ENCODE measurements around the gene MYLK4.

GRCh38 chr6:2636672-2637071 is 114.0 kb downstream of the MYLK4 start:
- TF ChIP-seq POLR2AphosphoS5 (IDR thresholded peaks at IDR 0.05; ENCODE audit: borderline replicate concordance, low read depth, low read length), result no peak
- TF ChIP-seq EZH2 (IDR thresholded peaks at IDR 0.05), result no peak

Data from SK-N-MC (cell line).